Thyroid gland (tissue), 4 donors: Measurements from ENCODE around the gene MPHOSPH6. TPM values are rescaled to one million over a fixed set of nuclear protein-coding genes. Genes with fewer than 3 reads are reported as not detected.

ENCODE experiments used
- DNase-seq, 2 donors: peaks; one replicate each; pipeline ENCODE4 v3.0.0-alpha.2; 2019
- H3K27ac ChIP-seq, 3 donors: fragments of 200-600 bp; sonication (generic); 1 replicate in 2 of 3; 2 replicates in 1 of 3; pipeline ENCODE4 v1.5.1; 2016 to 2019; ENCODE audit warnings: mild to moderate bottlenecking in 1 of 3, moderate library complexity in 1 of 3
- H3K27me3 ChIP-seq: fragments of 200-600 bp; sonication (generic); one replicate; pipeline ENCODE4 v1.5.1; 2019
- H3K36me3 ChIP-seq, 2 donors: fragments of 200-600 bp; sonication (generic); one replicate each; pipeline ENCODE4 v1.5.1; 2016 to 2019
- H3K4me1 ChIP-seq, 2 donors: fragments of 200-600 bp; sonication (generic); one replicate each; pipeline ENCODE4 v1.5.1; 2017 to 2019
- H3K4me3 ChIP-seq, 3 donors: fragments of 200-600 bp; sonication (generic); replicated peaks in 1 of 3; 1 replicate in 2 of 3; 2 replicates in 1 of 3; pipeline ENCODE4 v1.5.1; 2016; ENCODE audit warnings: mild to moderate bottlenecking in 1 of 3
- H3K9me3 ChIP-seq: fragments of 200-600 bp; sonication (generic); one replicate; pipeline ENCODE4 v1.5.1; 2017
- CTCF ChIP-seq, 6 experiments: fragments of 200-600 bp in 3 of 6; fragments of 450-650 bp in 3 of 6; sonication (generic) in 3 of 6; IDR thresholded peaks; one replicate each; pipeline ENCODE4 v1.5.1; 2016 to 2019; ENCODE audit warnings: antibody characterized with exemption in 6 of 6, mild to moderate bottlenecking in 2 of 6, inconsistent platforms in 1 of 6, moderate library complexity in 1 of 6
- POLR2A ChIP-seq, 2 donors: fragments of 450-650 bp; IDR thresholded peaks; one replicate each; pipeline ENCODE4 v1.6.1; 2017; ENCODE audit warnings: antibody characterized with exemption in 2 of 2, mild to moderate bottlenecking in 2 of 2, moderate library complexity in 1 of 2
- WGBS, 2 donors: methylation state at CpG; one replicate each; pipeline ENCODE4 v1.1.5; 2017; 5-methylcytosine and 5-hydroxymethylcytosine counted together
- intact Hi-C: fragments of 100-400 bp; cut with DNase I; formaldehyde crosslinking; loops from one replicate; pipeline ENCODE4 v1.15.1; 2023
- total RNA-seq, 4 donors: library from RNA; depleted of rRNA; stranded (reverse); fragments of >200 nt; gene quantifications; one replicate each; pipeline ENCODE4 v1.2.3, GENCODE V29; 2016

MPHOSPH6 gene
- total RNA-seq, 4 donors from 2014 or later = 29.1 to 41.0 (median 34.3) TPM

DNA sequence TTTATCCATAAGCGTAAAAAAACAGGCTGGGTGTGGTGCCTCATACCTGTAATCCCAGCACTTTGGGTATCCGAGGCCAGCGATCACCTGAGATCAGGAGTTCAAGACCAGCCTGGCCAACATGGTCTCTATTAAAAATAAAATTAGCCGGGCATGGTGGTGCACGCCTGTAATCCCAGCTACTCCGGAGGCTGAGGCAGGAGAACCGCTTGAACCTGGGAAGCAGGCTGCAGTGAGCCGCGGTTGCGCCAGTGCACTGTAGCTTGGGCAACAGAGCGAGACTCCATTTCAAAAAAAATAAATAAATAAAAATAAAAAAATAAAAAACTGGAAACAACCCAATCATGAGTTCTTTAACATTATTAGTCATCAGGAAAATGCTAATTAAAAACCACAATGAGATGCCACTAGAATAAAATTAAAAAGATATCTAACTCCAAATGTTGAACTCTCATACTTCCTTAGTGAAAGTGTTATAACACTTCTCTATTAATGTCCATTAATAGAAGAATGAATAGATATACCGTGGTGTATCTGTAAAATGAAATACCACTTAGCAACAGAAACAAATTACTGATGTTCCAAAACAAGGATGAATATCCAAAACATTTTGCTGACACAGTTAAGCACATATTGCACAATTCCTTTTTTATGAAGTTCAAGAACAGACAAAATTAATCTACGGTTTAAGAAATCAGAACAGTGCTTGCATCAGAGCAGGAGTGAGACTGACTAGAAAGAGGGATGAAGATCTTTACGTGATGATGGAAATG is 13.1 kb downstream of the MPHOSPH6 start:
- TF ChIP-seq CTCF (IDR thresholded peaks at IDR 0.05) (no peak), POLR2A (IDR thresholded peaks at IDR 0.05) (no peak)
- no peak for DNase-seq
- 92 to 95% methylated on average over 14 of the region's 14 CpGs for WGBS, 2 donors
- Histone ChIP-seq H3K4me3 (no peak overlapping the region), H3K9me3 (no peaks in the 10 kb centered on the region), H3K4me1 (no peaks in the 10 kb centered on the region), H3K36me3 (peaks cover 0 to 4% of the 10 kb centered on the region in 2 donors), H3K27me3 (no peaks in the 10 kb centered on the region), H3K27ac (no peak overlapping the region)
- intact Hi-C loops = no loop called here

- intact Hi-C loops = no loop called here
- TF ChIP-seq POLR2A (IDR thresholded peaks at IDR 0.05) (no peak), CTCF (IDR thresholded peaks at IDR 0.05) (no peak)
- Histone ChIP-seq H3K9me3 (no peaks in the 10 kb centered on the region), H3K27ac (no peak overlapping the region), H3K4me1 (no peaks in the 10 kb centered on the region), H3K27me3 (no peaks in the 10 kb centered on the region), H3K4me3 (no peak overlapping the region), H3K36me3 (peaks cover 0 to 7% of the 10 kb centered on the region in 2 donors)
- no peak for DNase-seq
- 91 to 97% methylated on average over 7 to 8 of the region's 8 CpGs for WGBS, 2 donors
Measured at GRCh38 chr16:82152641-82153112, 17.3 kb downstream of the MPHOSPH6 start.

- no peak overlapping the region for H3K27ac ChIP-seq
- peaks cover 0 to 7% of the 10 kb centered on the region in 2 donors for H3K36me3 ChIP-seq
- DNase-seq = no peak
- intact Hi-C loops = no loop called here
- no peak for TF ChIP-seq POLR2A (IDR thresholded peaks at IDR 0.05)
- H3K4me1 ChIP-seq = no peaks in the 10 kb centered on the region
- WGBS, 2 donors = 100% methylated on average over 2 of the region's 2 CpGs
- H3K9me3 ChIP-seq = no peaks in the 10 kb centered on the region
- no peak overlapping the region for H3K4me3 ChIP-seq
- H3K27me3 ChIP-seq = no peaks in the 10 kb centered on the region
Measured at GRCh38 chr16:82152196-82152595, 17.8 kb downstream of the MPHOSPH6 start.

DNA sequence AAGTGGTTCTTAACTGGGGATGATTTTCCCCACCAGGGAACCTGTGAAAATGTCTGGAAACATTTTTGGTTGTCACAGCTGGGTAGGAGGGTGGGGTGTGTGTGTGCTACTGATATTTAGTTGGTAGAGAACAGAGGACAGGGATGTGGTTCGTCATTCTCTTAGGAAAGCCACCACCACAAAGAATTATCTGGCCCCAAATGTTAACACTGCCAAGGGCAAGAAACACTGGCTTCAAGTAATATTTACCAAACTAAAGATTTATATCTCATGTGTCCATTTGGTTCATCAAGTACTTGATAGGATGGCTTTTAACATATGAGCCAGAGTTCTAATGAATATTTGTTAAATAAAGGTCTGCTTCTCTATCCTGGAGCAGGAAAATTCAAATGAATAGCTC is 19.5 kb downstream of the MPHOSPH6 start:
- H3K4me3 ChIP-seq = no peak overlapping the region
- intact Hi-C loops = no loop called here
- DNase-seq = no peak
- peaks cover 0 to 7% of the 10 kb centered on the region in 2 donors for H3K36me3 ChIP-seq
- no peaks in the 10 kb centered on the region for H3K4me1 ChIP-seq
- no peak overlapping the region for H3K27ac ChIP-seq
- WGBS, 2 donors = 91 to 93% methylated on average over 1 of the region's 1 CpG
- TF ChIP-seq POLR2A (IDR thresholded peaks at IDR 0.05) (no peak), CTCF (IDR thresholded peaks at IDR 0.05) (no peak)
- no peaks in the 10 kb centered on the region for H3K27me3 ChIP-seq
- H3K9me3 ChIP-seq = no peaks in the 10 kb centered on the region

GRCh38 chr16:82149536-82149935 is 20.5 kb downstream of the MPHOSPH6 start:
- no peaks in the 10 kb centered on the region for H3K27me3 ChIP-seq
- TF ChIP-seq POLR2A (IDR thresholded peaks at IDR 0.05) = no peak
- no peak for TF ChIP-seq CTCF (IDR thresholded peaks at IDR 0.05)
- peaks cover 0 to 7% of the 10 kb centered on the region in 2 donors for H3K36me3 ChIP-seq
- no peaks in the 10 kb centered on the region for H3K9me3 ChIP-seq
- H3K4me3 ChIP-seq = no peak overlapping the region
- 92 to 93% methylated on average over 2 of the region's 2 CpGs for WGBS, 2 donors
- H3K4me1 ChIP-seq = no peaks in the 10 kb centered on the region
- no peak overlapping the region for H3K27ac ChIP-seq
- DNase-seq = no peak
- intact Hi-C loops = no loop called here
